Calu3 (cell line): Measurements from ENCODE around the gene PCDH19. TPM values are rescaled to one million over a fixed set of nuclear protein-coding genes. Genes with fewer than 3 reads are reported as not detected.

ENCODE experiments used
- Bru-seq: library from RNA; stranded (reverse); fragments of 400-500 nt; gene quantifications from one replicate; lab custom pipeline; 2021; lab: Mats Ljungman, UMichigan
- BruChase-seq, 2 experiments: library from RNA; stranded (reverse); fragments of 400-500 nt; gene quantifications; one replicate each; lab custom pipeline; 2021; lab: Mats Ljungman, UMichigan
- BruUV-seq: library from RNA; stranded (reverse); fragments of 400-500 nt; replicated peaks from 2 replicates; lab custom pipeline; 2021; lab: Mats Ljungman, UMichigan
- CTCF ChIA-PET: fragments of 300-600 bp; sonication (Branson Sonifier 250); formaldehyde crosslinking; loops from one replicate; lab custom pipeline; 2022; ENCODE audit warnings: antibody characterized with exemption; lab: Charles Lee
- DNase-seq: peaks from one replicate; pipeline ENCODE4 v3.0.0; 2022
- H3K27ac Mint-ChIP-seq: one replicate; pipeline ENCODE4 v1.8.0; 2022; ENCODE audit warnings: mixed read lengths; ENCODE audit not compliant: unreplicated experiment
- H3K27me3 Mint-ChIP-seq: one replicate; pipeline ENCODE4 v1.8.0; 2022; ENCODE audit warnings: mixed read lengths; ENCODE audit not compliant: unreplicated experiment
- H3K36me3 Mint-ChIP-seq: one replicate; pipeline ENCODE4 v1.8.0; 2022; ENCODE audit warnings: mild to moderate bottlenecking, moderate library complexity, mixed read lengths; ENCODE audit not compliant: insufficient read depth, unreplicated experiment
- H3K4me1 Mint-ChIP-seq: one replicate; pipeline ENCODE4 v1.8.0; 2022; ENCODE audit warnings: mild to moderate bottlenecking, low read depth, mixed read lengths; ENCODE audit not compliant: unreplicated experiment
- H3K4me3 Mint-ChIP-seq: one replicate; pipeline ENCODE4 v1.8.0; 2022; ENCODE audit warnings: mild to moderate bottlenecking, low read depth, moderate library complexity, mixed read lengths; ENCODE audit not compliant: unreplicated experiment
- H3K9me3 Mint-ChIP-seq: one replicate; pipeline ENCODE4 v1.8.0; 2022; ENCODE audit warnings: low read depth, mixed read lengths; ENCODE audit not compliant: unreplicated experiment
- CTCF ChIP-seq: fragments of 200-600 bp; IDR thresholded peaks from one replicate; pipeline ENCODE4 v1.8.0; 2022; ENCODE audit warnings: antibody characterized with exemption; ENCODE audit not compliant: unreplicated experiment
- intact Hi-C: fragments of 100-400 bp; cut with micrococcal nuclease; formaldehyde crosslinking; loops from one replicate; pipeline ENCODE4 v1.10.0; 2022; ENCODE audit not compliant: unreplicated experiment
- long read RNA-seq: library from polyadenylated mRNA; stranded (forward); transcript quantifications from one replicate; pipeline ENCODE4 v2.0.0, GENCODE V29; 2022
- total RNA-seq: library from RNA; stranded (reverse); gene quantifications from 2 replicates; pipeline ENCODE4 v1.2.3, GENCODE V29; 2022

Gene PCDH19, protein sequence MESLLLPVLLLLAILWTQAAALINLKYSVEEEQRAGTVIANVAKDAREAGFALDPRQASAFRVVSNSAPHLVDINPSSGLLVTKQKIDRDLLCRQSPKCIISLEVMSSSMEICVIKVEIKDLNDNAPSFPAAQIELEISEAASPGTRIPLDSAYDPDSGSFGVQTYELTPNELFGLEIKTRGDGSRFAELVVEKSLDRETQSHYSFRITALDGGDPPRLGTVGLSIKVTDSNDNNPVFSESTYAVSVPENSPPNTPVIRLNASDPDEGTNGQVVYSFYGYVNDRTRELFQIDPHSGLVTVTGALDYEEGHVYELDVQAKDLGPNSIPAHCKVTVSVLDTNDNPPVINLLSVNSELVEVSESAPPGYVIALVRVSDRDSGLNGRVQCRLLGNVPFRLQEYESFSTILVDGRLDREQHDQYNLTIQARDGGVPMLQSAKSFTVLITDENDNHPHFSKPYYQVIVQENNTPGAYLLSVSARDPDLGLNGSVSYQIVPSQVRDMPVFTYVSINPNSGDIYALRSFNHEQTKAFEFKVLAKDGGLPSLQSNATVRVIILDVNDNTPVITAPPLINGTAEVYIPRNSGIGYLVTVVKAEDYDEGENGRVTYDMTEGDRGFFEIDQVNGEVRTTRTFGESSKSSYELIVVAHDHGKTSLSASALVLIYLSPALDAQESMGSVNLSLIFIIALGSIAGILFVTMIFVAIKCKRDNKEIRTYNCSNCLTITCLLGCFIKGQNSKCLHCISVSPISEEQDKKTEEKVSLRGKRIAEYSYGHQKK (N-terminal part only)
- total RNA-seq (0.02 and 0.50 TPM in 2 replicates), Bru-seq, nascent RNA (percentile 10 among the genes with signal in this experiment), BruChase-seq, experiment 1, labeled RNA remaining after a 6-hour chase (percentile 9 among the genes with signal in this experiment), BruChase-seq, experiment 2, labeled RNA remaining after a 2-hour chase (percentile 4 among the genes with signal in this experiment)
- long read RNA-seq: 0 reads

GRCh38 chrX:100409610-100410590 lies at the start of gene PCDH19:
TSS of gene PCDH19 (minus strand) at chrX:100410273. CDS start at chrX:100408597, 1,676 bp downstream.
- no TSS peak for BruUV-seq
- Mint-ChIP-seq H3K27me3 (peaks cover 49% of the 10 kb centered on the region), H3K4me1 (no peaks in the 10 kb centered on the region), H3K36me3 (peaks cover 4% of the 10 kb centered on the region), H3K9me3 (no peaks in the 10 kb centered on the region), H3K4me3 (peak within 1 kb of the TSS; percentile 69), H3K27ac (no peak within 1 kb of the TSS)
- no peak for TF ChIP-seq CTCF
- CTCF ChIA-PET: no interaction called here
- intact Hi-C loops: no loop called here
- DNase-seq: peak; percentile 36

- no peak for TF ChIP-seq CTCF
- Mint-ChIP-seq H3K27me3 (no peaks in the 10 kb centered on the region), H3K4me3 (no peak overlapping the region), H3K27ac (no peak overlapping the region), H3K9me3 (no peaks in the 10 kb centered on the region), H3K4me1 (no peaks in the 10 kb centered on the region), H3K36me3 (no peaks in the 10 kb centered on the region)
- no peak for DNase-seq
- BruUV-seq: no TSS peak
- CTCF ChIA-PET: no interaction called here
- intact Hi-C loops: no loop called here
These were observed 39.9 kb upstream of the PCDH19 start for GRCh38 chrX:100449696-100450608.

DNA sequence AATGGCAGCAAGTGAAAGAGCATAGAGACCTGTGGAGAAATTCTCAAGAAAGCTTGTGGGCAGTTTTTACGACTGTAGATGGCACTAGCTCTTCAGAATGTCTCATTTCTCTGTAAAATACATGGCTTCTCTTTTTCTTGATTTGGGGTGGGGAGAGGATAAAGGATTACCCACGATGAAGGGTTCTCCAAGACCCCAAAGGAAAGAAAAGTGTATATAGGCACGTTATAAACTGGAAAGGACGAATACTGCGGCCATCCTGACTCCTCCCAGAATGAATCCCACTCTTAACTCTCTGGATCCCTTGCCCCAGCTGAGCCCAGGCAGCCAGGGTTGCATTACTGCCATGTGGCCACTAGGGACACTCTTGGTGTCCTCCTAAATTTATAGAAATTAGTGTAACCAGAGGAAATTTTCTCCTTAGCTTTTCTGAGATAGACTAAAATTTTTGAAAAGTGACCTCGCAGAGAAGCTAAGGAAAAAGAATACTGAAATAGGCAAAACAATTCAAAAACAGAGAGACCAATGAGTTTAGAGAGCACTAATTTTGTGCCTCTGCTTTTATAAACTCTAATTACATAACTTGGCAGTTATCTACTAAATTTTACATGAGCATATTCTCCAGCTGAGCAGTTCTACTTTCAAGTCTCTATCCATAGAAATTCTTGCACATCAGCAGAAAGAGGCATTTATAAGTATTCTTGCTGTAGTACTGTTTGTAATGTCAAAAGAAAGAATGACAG lies 37.8 kb upstream of the PCDH19 start:
- no peak overlapping the region for H3K27ac Mint-ChIP-seq
- TF ChIP-seq CTCF: peak; percentile 64
- no peak overlapping the region for H3K4me3 Mint-ChIP-seq
- intact Hi-C loops: no loop called here
- BruUV-seq: no TSS peak
- no peaks in the 10 kb centered on the region for H3K27me3 Mint-ChIP-seq
- H3K9me3 Mint-ChIP-seq: no peaks in the 10 kb centered on the region
- peak; percentile 52 for DNase-seq
- CTCF ChIA-PET: interaction anchor here (0.7 to 1.2 kb wide), 2 partner anchors 35 to 80 kb away, joined by 3 to 4 read pairs; no protein-coding TSS in a partner anchor
- H3K36me3 Mint-ChIP-seq: no peaks in the 10 kb centered on the region
- H3K4me1 Mint-ChIP-seq: no peaks in the 10 kb centered on the region
